CD4-positive, alpha-beta T cell treated with Interleukin-2 at 100 ng/mL for 4 hours (primary cell): ENCODE data around the gene UBE2Q2.
"Not testable (repeated sequence)": the region's sequence is repeated elsewhere in the genome, so short reads cannot be mapped to it uniquely, and the experiment has no call there.

ENCODE experiments used
- DNase-seq: peaks from one replicate; pipeline ENCODE4 v3.0.0-alpha.2; 2020; ENCODE audit warnings: low spot score

The UBE2Q2 gene

GRCh38 chr15:75866916-75867315 lies 23.7 kb downstream of the UBE2Q2 start:
- DNase-seq = no peak

- DNase-seq = no peak
Measured at GRCh38 chr15:75867449-75867848, 24.2 kb downstream of the UBE2Q2 start.

GRCh38 chr15:75868019-75868418 lies 24.8 kb downstream of the UBE2Q2 start:
- DNase-seq = no peak

GRCh38 chr15:75869446-75869845 lies 26.2 kb downstream of the UBE2Q2 start:
- no peak for DNase-seq

- DNase-seq = not testable (repeated sequence)
Measured at GRCh38 chr15:75871589-75871988, 28.3 kb downstream of the UBE2Q2 start.

GRCh38 chr15:75872403-75872990 lies 29.2 kb downstream of the UBE2Q2 start:
- DNase-seq = no peak

- no peak for DNase-seq
Measured at GRCh38 chr15:75884041-75884440, 40.8 kb downstream of the UBE2Q2 start.

- no peak for DNase-seq
Measured at GRCh38 chr15:75887178-75887577, 43.9 kb downstream of the UBE2Q2 start.

GRCh38 chr15:75891895-75892294 lies 48.6 kb downstream of the UBE2Q2 start:
- no peak for DNase-seq

- DNase-seq = no peak
Measured at GRCh38 chr15:75895731-75896130, 52.5 kb downstream of the UBE2Q2 start.

GRCh38 chr15:75900577-75900976 lies 57.3 kb downstream of the UBE2Q2 start:
- DNase-seq = no peak

- DNase-seq = no peak
Measured at GRCh38 chr15:75902129-75902557, 58.9 kb downstream of the UBE2Q2 start.

- peak; percentile 89 for DNase-seq
Measured at GRCh38 chr15:75903331-75904239, 60.3 kb downstream of the UBE2Q2 start, which contains the start of gene FBXO22. TSS of gene FBXO22 (plus strand) at chr15:75903878. CDS start at chr15:75903964, 86 bp downstream.

GRCh38 chr15:75905231-75905630 lies 62.0 kb downstream of the UBE2Q2 start:
- no peak for DNase-seq

GRCh38 chr15:75910355-75910754 lies 67.1 kb downstream of the UBE2Q2 start:
- DNase-seq = not testable (repeated sequence)

GRCh38 chr15:75916978-75917377 lies 73.7 kb downstream of the UBE2Q2 start:
- DNase-seq = no peak

GRCh38 chr15:75918135-75918534 lies 74.9 kb downstream of the UBE2Q2 start:
- no peak for DNase-seq

GRCh38 chr15:75920079-75920478 lies 76.8 kb downstream of the UBE2Q2 start:
- no peak for DNase-seq

- DNase-seq = peak; percentile 43
Measured at GRCh38 chr15:75921732-75922703, 78.8 kb downstream of the UBE2Q2 start.

GRCh38 chr15:75923756-75924155 lies 80.5 kb downstream of the UBE2Q2 start:
- peak; percentile 7 for DNase-seq

- no peak for DNase-seq
Measured at GRCh38 chr15:75924576-75924975, 81.3 kb downstream of the UBE2Q2 start.

GRCh38 chr15:75925440-75925839 lies 82.2 kb downstream of the UBE2Q2 start:
- DNase-seq = no peak
